Dedifferentiated amniotic fluid mesenchymal stem cell (primary cell): ENCODE measurements around the gene PNMA6F.
A peak's percentile ranks its signal among the peaks of the same experiment; 100 is the strongest.

Source experiments
- DNase-seq: peaks from one replicate; pipeline ENCODE4 v3.0.0-alpha.2; 2016; ENCODE audit errors: extremely low spot score

Gene PNMA6F

GRCh38 chrX:153321381-153322124 is at the start of gene PNMA6F:
Gene PNMA6F, minus strand, starts transcription at chrX:153321767. Its CDS starts 1,093 bp downstream, at chrX:153320674.
- no peak for DNase-seq

- no peak for DNase-seq
Observed at GRCh38 chrX:153371256-153371655, 49.7 kb upstream of the PNMA6F start.

GRCh38 chrX:153370293-153371055 is 48.9 kb upstream of the PNMA6F start:
- no peak for DNase-seq

- no peak for DNase-seq
Observed at GRCh38 chrX:153366878-153367538, 45.4 kb upstream of the PNMA6F start.

GRCh38 chrX:153366119-153366518 is 44.6 kb upstream of the PNMA6F start:
- DNase-seq, result no peak

GRCh38 chrX:153365670-153366069 is 44.1 kb upstream of the PNMA6F start:
- DNase-seq, result no peak

- DNase-seq, result no peak
Observed at GRCh38 chrX:153361781-153362397, 40.3 kb upstream of the PNMA6F start.

- no peak for DNase-seq
Observed at GRCh38 chrX:153357877-153358276, 36.3 kb upstream of the PNMA6F start.

- DNase-seq, result no peak
Observed at GRCh38 chrX:153353416-153353815, 31.8 kb upstream of the PNMA6F start.

- no peak for DNase-seq
Observed at GRCh38 chrX:153352858-153353257, 31.3 kb upstream of the PNMA6F start.

- DNase-seq, result no peak
Observed at GRCh38 chrX:153351981-153352380, 30.4 kb upstream of the PNMA6F start.

GRCh38 chrX:153349952-153350351 is 28.4 kb upstream of the PNMA6F start:
- no peak for DNase-seq

- DNase-seq, result no peak
Observed at GRCh38 chrX:153348421-153348820, 26.9 kb upstream of the PNMA6F start.

GRCh38 chrX:153347530-153347929 is 26.0 kb upstream of the PNMA6F start:
- no peak for DNase-seq

GRCh38 chrX:153343674-153344073 is 22.1 kb upstream of the PNMA6F start:
- peak; percentile 10 for DNase-seq

- DNase-seq, result peak; percentile 13
Observed at GRCh38 chrX:153342762-153343558, 21.4 kb upstream of the PNMA6F start.

GRCh38 chrX:153340111-153340510 is 18.5 kb upstream of the PNMA6F start:
- DNase-seq, result no peak

- no peak for DNase-seq
Observed at GRCh38 chrX:153339662-153340061, 18.1 kb upstream of the PNMA6F start.

GRCh38 chrX:153338836-153339235 is 17.3 kb upstream of the PNMA6F start:
- no peak for DNase-seq

- no peak for DNase-seq
Observed at GRCh38 chrX:153336988-153337387, 15.4 kb upstream of the PNMA6F start.

- DNase-seq, result no peak
Observed at GRCh38 chrX:153336121-153336894, 14.7 kb upstream of the PNMA6F start.
